ENCODE results near the gene IFNL3. TPM values are rescaled to one million over a fixed set of nuclear protein-coding genes. Genes with fewer than 3 reads are reported as not detected.
"Not testable (repeated sequence)": the region's sequence is repeated elsewhere in the genome, so short reads cannot be mapped to it uniquely, and the experiment has no call there.

The IFNL3 gene
- polyA plus RNA-seq, 4 donors, result not detected

- no peak for DNase-seq (ENCODE audit: low read depth in 4 of 4, low spot score in 2 of 4)
Measured at GRCh38 chr19:39218230-39219007, 26.4 kb downstream of the IFNL3 start.

- no peak for DNase-seq (ENCODE audit: low read depth in 4 of 4, low spot score in 2 of 4)
Measured at GRCh38 chr19:39217094-39217493, 27.7 kb downstream of the IFNL3 start.

GRCh38 chr19:39215323-39215722 lies 29.5 kb downstream of the IFNL3 start:
- DNase-seq (ENCODE audit: low read depth in 4 of 4, low spot score in 2 of 4), result not testable (repeated sequence)

GRCh38 chr19:39212375-39212742 lies 32.4 kb downstream of the IFNL3 start:
- DNase-seq (ENCODE audit: low read depth in 4 of 4, low spot score in 2 of 4), result no peak

GRCh38 chr19:39211731-39212374 lies 33.0 kb downstream of the IFNL3 start:
- DNase-seq (ENCODE audit: low read depth in 4 of 4, low spot score in 2 of 4), result no peak

GRCh38 chr19:39209196-39209595 lies 35.6 kb downstream of the IFNL3 start:
- DNase-seq (ENCODE audit: low read depth in 4 of 4, low spot score in 2 of 4), result no peak

- DNase-seq (ENCODE audit: low read depth in 4 of 4, low spot score in 2 of 4), result no peak
Measured at GRCh38 chr19:39208175-39208795, 36.5 kb downstream of the IFNL3 start.

- no peak for DNase-seq (ENCODE audit: low read depth in 4 of 4, low spot score in 2 of 4)
Measured at GRCh38 chr19:39207293-39207836, 37.4 kb downstream of the IFNL3 start.

- no peak for DNase-seq (ENCODE audit: low read depth in 4 of 4, low spot score in 2 of 4)
Measured at GRCh38 chr19:39206122-39206521, 38.7 kb downstream of the IFNL3 start.

GRCh38 chr19:39205449-39205764 lies 39.4 kb downstream of the IFNL3 start:
- DNase-seq (ENCODE audit: low read depth in 4 of 4, low spot score in 2 of 4), result no peak

GRCh38 chr19:39203372-39204341 lies 41.1 kb downstream of the IFNL3 start, which contains the start of gene SYCN:
TSS of gene SYCN (minus strand) at chr19:39204263. CDS start at chr19:39204254, 9 bp downstream.
- no peak for DNase-seq (ENCODE audit: low read depth in 4 of 4, low spot score in 2 of 4)

GRCh38 chr19:39202998-39203355 lies 41.8 kb downstream of the IFNL3 start:
- DNase-seq (ENCODE audit: low read depth in 4 of 4, low spot score in 2 of 4), result no peak

GRCh38 chr19:39200803-39201115 lies 44.0 kb downstream of the IFNL3 start:
- no peak for DNase-seq (ENCODE audit: low read depth in 4 of 4, low spot score in 2 of 4)

GRCh38 chr19:39200066-39200802 lies 44.6 kb downstream of the IFNL3 start:
- no peak for DNase-seq (ENCODE audit: low read depth in 4 of 4, low spot score in 2 of 4)

GRCh38 chr19:39199025-39199424 lies 45.8 kb downstream of the IFNL3 start:
- peak in 3 of 4 donors; percentile 47 to 71 (median 65) for DNase-seq (ENCODE audit: low read depth in 4 of 4, low spot score in 2 of 4)

GRCh38 chr19:39197808-39198207 lies 47.0 kb downstream of the IFNL3 start:
- no peak for DNase-seq (ENCODE audit: low read depth in 4 of 4, low spot score in 2 of 4)

- no peak for DNase-seq (ENCODE audit: low read depth in 4 of 4, low spot score in 2 of 4)
Measured at GRCh38 chr19:39196860-39197562, 47.8 kb downstream of the IFNL3 start, which contains the start of gene NCCRP1. TSS of gene NCCRP1 (plus strand) at chr19:39196964. CDS start at chr19:39196983, 19 bp downstream.

GRCh38 chr19:39196320-39196719 lies 48.5 kb downstream of the IFNL3 start:
- no peak for DNase-seq (ENCODE audit: low read depth in 4 of 4, low spot score in 2 of 4)

- no peak for DNase-seq (ENCODE audit: low read depth in 4 of 4, low spot score in 2 of 4)
Measured at GRCh38 chr19:39195755-39196154, 49.1 kb downstream of the IFNL3 start.

Data from left renal cortex interstitium (tissue), 4 donors.